Ovary (tissue), 3 donors: ENCODE measurements around the gene ACVR1B.

Experiments used
- CTCF ChIP-seq, 3 donors: fragments of 450-650 bp in 2 of 3; fragments of 200-600 bp in 1 of 3; IDR thresholded peaks; one replicate each; pipeline versions ENCODE4 v1.5.1 to v1.8.0; 2016 to 2022; ENCODE audit warnings: antibody characterized with exemption in 3 of 3, mild to moderate bottlenecking in 1 of 3
- POLR2A ChIP-seq: fragments of 450-650 bp; IDR thresholded peaks from one replicate; pipeline ENCODE4 v1.6.1; 2017; ENCODE audit warnings: antibody characterized with exemption, mild to moderate bottlenecking, moderate library complexity
- donor health status: DM: no; HTN: no; CAD: no.

GRCh38 chr12:52007982-52008510, 56.5 kb downstream of the ACVR1B start:
- no peak for TF ChIP-seq CTCF (IDR thresholded peaks at IDR 0.05)
- TF ChIP-seq POLR2A: no peak
